ENCODE measurements around the gene CC2D1B. TPM values are rescaled to one million over a fixed set of nuclear protein-coding genes. Genes with fewer than 3 reads are reported as not detected.

Gene CC2D1B
- total RNA-seq, 1 experiment from 2014 or later, result 34.7 TPM

GRCh38 chr1:52306227-52307006 lies 59.6 kb downstream of the CC2D1B start:
- CTCF ChIA-PET, result interaction anchor here (0.6 kb wide), 1 partner anchor 164 kb away, joined by 3 read pairs; no protein-coding TSS in a partner anchor

GRCh38 chr1:52305417-52306226 lies 60.4 kb downstream of the CC2D1B start:
- no peaks in the 10 kb centered on the region for H3K27me3 ChIP-seq (replicated peaks; ENCODE audit: insufficient read depth, low read depth, low read length, poor library complexity)
- intact Hi-C loops (cut with micrococcal nuclease; ENCODE audit: unreplicated experiment), result no loop called here
- no peaks in the 10 kb centered on the region for H3K36me3 ChIP-seq (ENCODE audit: insufficient read depth, low read length, poor library complexity, severe bottlenecking)
- no peak for DNase-seq (ENCODE audit: low spot score)
- H3K4me3 ChIP-seq (ENCODE audit: low read depth, low read length, poor library complexity, severe bottlenecking), result no peak overlapping the region
- ChIA-PET CTCF (no interaction called here), POLR2A (ENCODE audit: low non-redundant PET) (no interaction called here)
- TF ChIP-seq EZH2 (IDR thresholded peaks at IDR 0.05; ENCODE audit: borderline replicate concordance, low read depth, low read length, poor library complexity, severe bottlenecking), result no peak
- TF ChIP-seq CTCF (conservative IDR thresholded peaks at IDR 0.05; ENCODE audit: low read depth, low read length), result no peak
- BruUV-seq (replicated peaks), result no TSS peak
- no peaks in the 10 kb centered on the region for H3K4me1 ChIP-seq (ENCODE audit: insufficient read depth, low read length, poor library complexity, severe bottlenecking)
- no peaks in the 10 kb centered on the region for H3K9me3 ChIP-seq (ENCODE audit: low read depth, low read length, poor library complexity, severe bottlenecking)
- H3K27ac ChIP-seq (ENCODE audit: low read depth, low read length, poor library complexity, severe bottlenecking), result no peak overlapping the region

More at GRCh38 chr1:52306227-52307006, 59.6 kb downstream of the CC2D1B start:
- no peak for TF ChIP-seq EZH2 (IDR thresholded peaks at IDR 0.05; ENCODE audit: borderline replicate concordance, low read depth, low read length, poor library complexity, severe bottlenecking)
- TF ChIP-seq CTCF (conservative IDR thresholded peaks at IDR 0.05; ENCODE audit: low read depth, low read length), result no peak
- Histone ChIP-seq H3K4me3 (ENCODE audit: low read depth, low read length, poor library complexity, severe bottlenecking) (no peak overlapping the region), H3K4me1 (ENCODE audit: insufficient read depth, low read length, poor library complexity, severe bottlenecking) (no peaks in the 10 kb centered on the region), H3K27me3 (replicated peaks; ENCODE audit: insufficient read depth, low read depth, low read length, poor library complexity) (no peaks in the 10 kb centered on the region), H3K27ac (ENCODE audit: low read depth, low read length, poor library complexity, severe bottlenecking) (no peak overlapping the region), H3K9me3 (ENCODE audit: low read depth, low read length, poor library complexity, severe bottlenecking) (no peaks in the 10 kb centered on the region), H3K36me3 (ENCODE audit: insufficient read depth, low read length, poor library complexity, severe bottlenecking) (no peaks in the 10 kb centered on the region)
- BruUV-seq (replicated peaks), result no TSS peak
- intact Hi-C loops (cut with micrococcal nuclease; ENCODE audit: unreplicated experiment), result no loop called here
- no peak for DNase-seq (ENCODE audit: low spot score)
- POLR2A ChIA-PET (ENCODE audit: low non-redundant PET), result no interaction called here

Other genes with a start within 250 kb of the CC2D1B start
- 19.6 and 23.3 TPM in 2 replicates for gene ZFYVE9, start 224.1 kb downstream of the CC2D1B start, total RNA-seq (2021)
- 50.4 and 54.0 TPM in 2 replicates for gene ORC1, start 38.2 kb upstream of the CC2D1B start, total RNA-seq (2021)
- gene PRPF38A, start 38.4 kb upstream of the CC2D1B start, total RNA-seq (2021), result 83.2 and 95.7 TPM in 2 replicates
- gene TUT4, start 186.9 kb upstream of the CC2D1B start, total RNA-seq (2021), result 71.2 and 81.3 TPM in 2 replicates
- 25.2 and 30.8 TPM in 2 replicates for gene GPX7, start 236.2 kb upstream of the CC2D1B start, total RNA-seq (2021)

All from A673 (cell line).